SK-N-SH (cell line): ENCODE results near the gene NKAP. TPM values are rescaled to one million over a fixed set of nuclear protein-coding genes. Genes with fewer than 3 reads are reported as not detected.

ENCODE experiments used
- CTCF ChIA-PET: fragments of 300-600, 350-600 bp; formaldehyde crosslinking; extraction: SDS; loops from one replicate; lab custom pipeline; 2021; lab: Yijun Ruan, JAX
- POLR2A ChIA-PET: fragments of 350-600 bp; sonication (Branson Sonifier 250); formaldehyde crosslinking; extraction: SDS; loops from one replicate; lab custom pipeline; 2020; ENCODE audit warnings: antibody characterized with exemption, inconsistent platforms; lab: Yijun Ruan, JAX
- DNase-seq: peaks from one replicate; pipeline ENCODE4 v3.0.0; 2012
- H2AFZ ChIP-seq: fragments of 200-600 bp; sonication (generic); 2 replicates; pipeline ENCODE4 v1.8.1; 2016; ENCODE audit warnings: antibody characterized with exemption, mild to moderate bottlenecking, low read depth
- H3F3A ChIP-seq: fragments of 200-600 bp; sonication (generic); replicated peaks from 2 replicates; pipeline ENCODE3; 2016; ENCODE audit warnings: antibody characterized with exemption, mild to moderate bottlenecking; ENCODE audit not compliant: insufficient read depth
- H3K27ac ChIP-seq, 2 experiments: fragments of 200-500 bp in 1 of 2; fragments of 200-600 bp in 1 of 2; sonication (Bioruptor generic) in 1 of 2; sonication (generic), shearing (Covaris generic) in 1 of 2; 2 replicates each; pipeline versions ENCODE4 v1.5.1 to v1.6.1; 2014 to 2016; ENCODE audit warnings: low read depth in 2 of 2, inconsistent platforms in 1 of 2, low read length in 1 of 2, mild to moderate bottlenecking in 1 of 2, mixed read lengths in 1 of 2
- H3K27me3 ChIP-seq: fragments of 200-600 bp; sonication (generic), shearing (Covaris generic); 2 replicates; pipeline ENCODE4 v1.6.1; 2016; ENCODE audit warnings: mixed run types; ENCODE audit not compliant: insufficient read depth
- H3K36me3 ChIP-seq, 2 experiments: fragments of 200-500 bp in 1 of 2; fragments of 200-600 bp in 1 of 2; sonication (Bioruptor generic) in 1 of 2; sonication (generic) in 1 of 2; replicated peaks in 1 of 2; 2 replicates each; pipeline versions ENCODE3 to v1.5.1; 2014 to 2016; ENCODE audit warnings: low read length in 1 of 2, mild to moderate bottlenecking in 1 of 2; ENCODE audit not compliant: insufficient read depth in 2 of 2, control insufficient read depth in 1 of 2
- H3K4me1 ChIP-seq, 2 experiments: fragments of 200-500 bp in 1 of 2; fragments of 200-600 bp in 1 of 2; sonication (Bioruptor generic) in 1 of 2; sonication (generic), shearing (Covaris generic) in 1 of 2; 2 replicates each; pipeline versions ENCODE4 v1.5.1 to v1.6.1; 2014 to 2016; ENCODE audit warnings: low read depth in 1 of 2, low read length in 1 of 2, mixed run types in 1 of 2; ENCODE audit not compliant: insufficient read depth in 2 of 2, control insufficient read depth in 1 of 2
- H3K4me2 ChIP-seq: fragments of 200-600 bp; sonication (generic), shearing (Covaris generic); 2 replicates; pipeline ENCODE4 v1.6.1; 2017; ENCODE audit warnings: mixed run types
- H3K4me3 ChIP-seq, 2 experiments: fragments of 200-500 bp in 1 of 2; fragments of 200-600 bp in 1 of 2; sonication (Bioruptor generic) in 1 of 2; sonication (generic), shearing (Covaris generic) in 1 of 2; 2 replicates each; pipeline versions ENCODE4 v1.5.1 to v1.8.1; 2014 to 2016; ENCODE audit warnings: low read depth in 2 of 2, inconsistent platforms in 1 of 2, low read length in 1 of 2, mild to moderate bottlenecking in 1 of 2, mixed read lengths in 1 of 2, moderate library complexity in 1 of 2
- H3K79me2 ChIP-seq: fragments of 200-600 bp; sonication (generic); 2 replicates; pipeline ENCODE4 v1.8.1; 2017; ENCODE audit warnings: mild to moderate bottlenecking; ENCODE audit not compliant: insufficient read depth
- H3K9ac ChIP-seq: fragments of 200-600 bp; sonication (generic); 2 replicates; pipeline ENCODE4 v1.6.1; 2017; ENCODE audit warnings: mixed run types
- H3K9me2 ChIP-seq: fragments of 200-600 bp; sonication (generic); 2 replicates; pipeline ENCODE4 v1.6.1; 2017; ENCODE audit warnings: mixed run types
- H3K9me3 ChIP-seq: fragments of 200-600 bp; sonication (generic); 2 replicates; pipeline ENCODE4 v1.6.1; 2017; ENCODE audit warnings: mixed run types, mild to moderate bottlenecking, moderate library complexity
- H4K20me1 ChIP-seq: fragments of 200-600 bp; sonication (generic); 2 replicates; pipeline ENCODE4 v1.6.1; 2017; ENCODE audit warnings: mild to moderate bottlenecking, mixed run types; ENCODE audit not compliant: insufficient read depth
- CHD2 ChIP-seq: fragments of 150-350 bp; IDR thresholded peaks from 2 replicates; pipeline ENCODE4 v1.6.1; 2018; ENCODE audit warnings: low read length; ENCODE audit not compliant: partially characterized antibody
- EP300 ChIP-seq, 2 experiments: IDR thresholded peaks; 2 replicates each; pipeline versions ENCODE4 v1.4.0 to v1.6.1; 2012; ENCODE audit warnings: borderline replicate concordance in 1 of 2, low read depth in 1 of 2, low read length in 1 of 2
- EZH2phosphoT487 ChIP-seq: fragments of 200-600 bp; sonication (generic); IDR thresholded peaks from 2 replicates; pipeline ENCODE4 v1.6.1; 2017; ENCODE audit warnings: low read depth, mixed run types, mild to moderate bottlenecking, antibody characterized with exemption, moderate library complexity, borderline replicate concordance
- FOXJ3 ChIP-seq: sonication (generic); formaldehyde crosslinking; IDR thresholded peaks from 2 replicates; pipeline ENCODE4 v1.5.1; 2020; ENCODE audit warnings: mild to moderate bottlenecking, missing genetic modification reagents
- GABPA ChIP-seq: IDR thresholded peaks from 2 replicates; pipeline ENCODE4 v1.4.0; 2012; ENCODE audit warnings: low read depth, mild to moderate bottlenecking
- IRF3 ChIP-seq: fragments of 150-350 bp; IDR thresholded peaks from 2 replicates; pipeline ENCODE4 v1.6.1; 2016; ENCODE audit warnings: mild to moderate bottlenecking, low read depth, low read length
- JUND ChIP-seq: IDR thresholded peaks from 2 replicates; pipeline ENCODE4 v1.4.0; 2012
- MXI1 ChIP-seq: IDR thresholded peaks from 2 replicates; pipeline ENCODE4 v1.6.1; 2012; ENCODE audit warnings: mild to moderate bottlenecking, low read depth, low read length, improper control_type of control experiment
- NFIC ChIP-seq: IDR thresholded peaks from 2 replicates; pipeline ENCODE4 v1.4.0; 2012; ENCODE audit warnings: borderline replicate concordance
- POLR2AphosphoS5 ChIP-seq: IDR thresholded peaks from 2 replicates; pipeline ENCODE4 v1.6.1; 2012; ENCODE audit warnings: low read depth, low read length
- RXRA ChIP-seq: IDR thresholded peaks from 2 replicates; pipeline ENCODE4 v1.4.0; 2012; ENCODE audit warnings: low read depth, mild to moderate bottlenecking, borderline replicate concordance
- SIN3A ChIP-seq: IDR thresholded peaks from 2 replicates; pipeline ENCODE4 v1.6.1; 2012; ENCODE audit warnings: low read depth, mild to moderate bottlenecking, low read length, moderate library complexity, borderline replicate concordance
- SMC3 ChIP-seq: IDR thresholded peaks from 2 replicates; pipeline ENCODE4 v1.6.1; 2012; ENCODE audit warnings: low read depth, low read length, improper control_type of control experiment
- TCF12 ChIP-seq: IDR thresholded peaks from 2 replicates; pipeline ENCODE4 v1.4.0; 2012
- WGBS: methylation state at CpG from one replicate; pipeline ENCODE4 v1.1.6; 2017; ENCODE audit warnings: low lambda C conversion rate; 5-methylcytosine and 5-hydroxymethylcytosine counted together
- polyA plus RNA-seq, 3 experiments: library from polyadenylated mRNA; depleted of rRNA; stranded (reverse); fragments of >200 nt; gene quantifications; 2 replicates each; pipeline ENCODE4 v1.2.3, GENCODE V29; 2012
- TF ChIP-seq, protein P1 (sequence below): IDR thresholded peaks from 2 replicates; pipeline ENCODE4 v1.4.0; 2012; ENCODE audit warnings: low read depth, borderline replicate concordance
- TF ChIP-seq, protein P2 (sequence below): fragments of 150-350 bp; IDR thresholded peaks from 2 replicates; pipeline ENCODE4 v1.6.1; 2017; ENCODE audit warnings: antibody characterized with exemption, low read length, low read depth, borderline replicate concordance
- TF ChIP-seq, protein P3 (sequence below): IDR thresholded peaks from 2 replicates; pipeline ENCODE4 v1.6.1; 2012; ENCODE audit warnings: mild to moderate bottlenecking, low read depth, low read length, moderate library complexity

Gene NKAP
- polyA plus RNA-seq, 1 of the 3 experiments (the other 2 are of a cell fraction) = 4.2 TPM

DNA sequence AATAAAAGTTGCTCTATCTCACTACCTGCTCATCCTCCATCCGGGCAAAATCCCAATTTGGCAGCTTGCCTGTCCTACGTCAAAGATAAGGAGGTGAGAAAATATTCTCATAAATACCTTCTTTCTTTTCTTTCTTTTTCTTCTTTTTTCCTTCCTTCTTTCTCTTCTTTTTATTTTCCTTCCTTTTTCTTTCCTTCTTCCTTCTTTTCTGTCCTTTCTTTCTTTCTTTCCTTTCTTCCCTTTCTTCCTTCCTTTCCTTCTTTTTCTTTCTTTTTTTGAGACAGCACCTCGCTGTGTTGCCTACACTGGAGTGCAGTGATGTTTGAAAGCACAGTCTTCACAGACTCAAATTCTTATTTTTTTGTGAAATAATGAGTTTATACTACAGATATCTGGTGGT lies 38.6 kb upstream of the NKAP start:
- no peaks in the 10 kb centered on the region for H3K36me3 ChIP-seq
- no peak overlapping the region for H3K27ac ChIP-seq
- H3K79me2 ChIP-seq = no peaks in the 10 kb centered on the region
- no peaks in the 10 kb centered on the region for H3K4me1 ChIP-seq
- CTCF ChIA-PET = interaction anchor here (0.8 to 3.5 kb wide), 12 partner anchors 9 to 232 kb away, joined by 3 to 29 read pairs (median 4); no protein-coding TSS in a partner anchor
- DNase-seq = no peak
- H3K9me2 ChIP-seq = no peaks in the 10 kb centered on the region
- H3K4me2 ChIP-seq = no peak overlapping the region
- H2AFZ ChIP-seq = no peak overlapping the region
- no peaks in the 10 kb centered on the region for H3K9me3 ChIP-seq
- no peaks in the 10 kb centered on the region for H3F3A ChIP-seq
- TF ChIP-seq IRF3 = no peak
- TF ChIP-seq CHD2 = no peak
- TF ChIP-seq SMC3 = no peak
- TF ChIP-seq, protein P1, sequence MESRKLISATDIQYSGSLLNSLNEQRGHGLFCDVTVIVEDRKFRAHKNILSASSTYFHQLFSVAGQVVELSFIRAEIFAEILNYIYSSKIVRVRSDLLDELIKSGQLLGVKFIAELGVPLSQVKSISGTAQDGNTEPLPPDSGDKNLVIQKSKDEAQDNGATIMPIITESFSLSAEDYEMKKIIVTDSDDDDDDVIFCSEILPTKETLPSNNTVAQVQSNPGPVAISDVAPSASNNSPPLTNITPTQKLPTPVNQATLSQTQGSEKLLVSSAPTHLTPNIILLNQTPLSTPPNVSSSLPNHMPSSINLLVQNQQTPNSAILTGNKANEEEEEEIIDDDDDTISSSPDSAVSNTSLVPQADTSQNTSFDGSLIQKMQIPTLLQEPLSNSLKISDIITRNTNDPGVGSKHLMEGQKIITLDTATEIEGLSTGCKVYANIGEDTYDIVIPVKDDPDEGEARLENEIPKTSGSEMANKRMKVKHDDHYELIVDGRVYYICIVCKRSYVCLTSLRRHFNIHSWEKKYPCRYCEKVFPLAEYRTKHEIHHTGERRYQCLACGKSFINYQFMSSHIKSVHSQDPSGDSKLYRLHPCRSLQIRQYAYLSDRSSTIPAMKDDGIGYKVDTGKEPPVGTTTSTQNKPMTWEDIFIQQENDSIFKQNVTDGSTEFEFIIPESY = no peak
- TF ChIP-seq MXI1 = no peak
- no peak for TF ChIP-seq EP300 (IDR thresholded peaks at IDR 0.05; ENCODE audit: borderline replicate concordance in 1 of 2, low read depth in 1 of 2, low read length in 1 of 2)
- TF ChIP-seq NFIC = no peak
- no peak for TF ChIP-seq EZH2phosphoT487
- no peak for TF ChIP-seq FOXJ3 (CRISPR knock-in tag)
- TF ChIP-seq GABPA = no peak; the same call in 1 of the 2 replicates
- TF ChIP-seq, protein P2, sequence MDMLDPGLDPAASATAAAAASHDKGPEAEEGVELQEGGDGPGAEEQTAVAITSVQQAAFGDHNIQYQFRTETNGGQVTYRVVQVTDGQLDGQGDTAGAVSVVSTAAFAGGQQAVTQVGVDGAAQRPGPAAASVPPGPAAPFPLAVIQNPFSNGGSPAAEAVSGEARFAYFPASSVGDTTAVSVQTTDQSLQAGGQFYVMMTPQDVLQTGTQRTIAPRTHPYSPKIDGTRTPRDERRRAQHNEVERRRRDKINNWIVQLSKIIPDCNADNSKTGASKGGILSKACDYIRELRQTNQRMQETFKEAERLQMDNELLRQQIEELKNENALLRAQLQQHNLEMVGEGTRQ = no peak
- TF ChIP-seq JUND = no peak
- no peak for TF ChIP-seq SIN3A
- TF ChIP-seq RXRA = no peak
- TF ChIP-seq TCF12 = no peak
- TF ChIP-seq, protein P3, sequence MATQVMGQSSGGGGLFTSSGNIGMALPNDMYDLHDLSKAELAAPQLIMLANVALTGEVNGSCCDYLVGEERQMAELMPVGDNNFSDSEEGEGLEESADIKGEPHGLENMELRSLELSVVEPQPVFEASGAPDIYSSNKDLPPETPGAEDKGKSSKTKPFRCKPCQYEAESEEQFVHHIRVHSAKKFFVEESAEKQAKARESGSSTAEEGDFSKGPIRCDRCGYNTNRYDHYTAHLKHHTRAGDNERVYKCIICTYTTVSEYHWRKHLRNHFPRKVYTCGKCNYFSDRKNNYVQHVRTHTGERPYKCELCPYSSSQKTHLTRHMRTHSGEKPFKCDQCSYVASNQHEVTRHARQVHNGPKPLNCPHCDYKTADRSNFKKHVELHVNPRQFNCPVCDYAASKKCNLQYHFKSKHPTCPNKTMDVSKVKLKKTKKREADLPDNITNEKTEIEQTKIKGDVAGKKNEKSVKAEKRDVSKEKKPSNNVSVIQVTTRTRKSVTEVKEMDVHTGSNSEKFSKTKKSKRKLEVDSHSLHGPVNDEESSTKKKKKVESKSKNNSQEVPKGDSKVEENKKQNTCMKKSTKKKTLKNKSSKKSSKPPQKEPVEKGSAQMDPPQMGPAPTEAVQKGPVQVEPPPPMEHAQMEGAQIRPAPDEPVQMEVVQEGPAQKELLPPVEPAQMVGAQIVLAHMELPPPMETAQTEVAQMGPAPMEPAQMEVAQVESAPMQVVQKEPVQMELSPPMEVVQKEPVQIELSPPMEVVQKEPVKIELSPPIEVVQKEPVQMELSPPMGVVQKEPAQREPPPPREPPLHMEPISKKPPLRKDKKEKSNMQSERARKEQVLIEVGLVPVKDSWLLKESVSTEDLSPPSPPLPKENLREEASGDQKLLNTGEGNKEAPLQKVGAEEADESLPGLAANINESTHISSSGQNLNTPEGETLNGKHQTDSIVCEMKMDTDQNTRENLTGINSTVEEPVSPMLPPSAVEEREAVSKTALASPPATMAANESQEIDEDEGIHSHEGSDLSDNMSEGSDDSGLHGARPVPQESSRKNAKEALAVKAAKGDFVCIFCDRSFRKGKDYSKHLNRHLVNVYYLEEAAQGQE = no peak
- TF ChIP-seq POLR2AphosphoS5 = no peak
- POLR2A ChIA-PET = interaction anchor here (0.7 kb wide), 1 partner anchor 512 kb away, joined by 5 read pairs; no protein-coding TSS in a partner anchor
- H4K20me1 ChIP-seq = no peaks in the 10 kb centered on the region
- no peak overlapping the region for H3K4me3 ChIP-seq
- WGBS = 14% methylated on average over 3 of the region's 3 CpGs
- H3K9ac ChIP-seq = no peak overlapping the region
- peaks cover 14% of the 10 kb centered on the region; the same call in 1 of the 2 replicates for H3K27me3 ChIP-seq
